H1 (cell line): ENCODE data around the gene TMPRSS15. TPM values are rescaled to one million over a fixed set of nuclear protein-coding genes. Genes with fewer than 3 reads are reported as not detected.

Source experiments
- SAP30 ChIP-seq: fragments of 300-600 bp; sonication (generic); IDR thresholded peaks from 2 replicates; pipeline ENCODE4 v1.7.1; 2012; ENCODE audit warnings: low read length, moderate library complexity, mild to moderate bottlenecking, inconsistent platforms; ENCODE audit not compliant: insufficient read depth, insufficient replicate concordance
- TEAD4 ChIP-seq: IDR thresholded peaks from 2 replicates; pipeline ENCODE4 v1.6.1; 2012; ENCODE audit warnings: low read depth, low read length, inconsistent platforms, mixed read lengths
- polyA plus RNA-seq, 7 experiments: library from polyadenylated mRNA; depleted of rRNA in 3 of 7; stranded (reverse) in 5 of 7; unstranded in 2 of 7; fragments of >200 nt in 5 of 7; fragments of 200-250 nt in 2 of 7; gene quantifications; 1 replicate in 5 of 7; 2 replicates in 1 of 7; 4 replicates in 1 of 7; pipeline versions ENCODE4 v1.2.1 to v1.2.3, GENCODE V29; 2011 to 2013; ENCODE audit warnings: missing spikeins in 2 of 7, mixed read lengths in 2 of 7
- total RNA-seq: library from RNA; stranded (reverse); fragmentation: NEBNext Ultra II Directional; extraction: Animal tissue kit (Norgen Biotek cat#: 25700); gene quantifications from 2 replicates; pipeline ENCODE4 v1.2.1, GENCODE V29; 2021
- TF ChIP-seq, protein P1 (sequence below): fragments of 300-600 bp; sonication (generic); IDR thresholded peaks from 2 replicates; pipeline ENCODE4 v1.7.1; 2012; ENCODE audit warnings: low read length, moderate library complexity, mild to moderate bottlenecking, inconsistent platforms; ENCODE audit not compliant: insufficient replicate concordance
- TF ChIP-seq, protein P2 (sequence below), 3 experiments: IDR thresholded peaks; 1 replicate in 2 of 3; 2 replicates in 1 of 3; pipeline versions ENCODE4 v1.5.1 to v1.6.1; 2011; ENCODE audit warnings: low read length in 3 of 3, mild to moderate bottlenecking in 3 of 3, inconsistent platforms in 2 of 3, low read depth in 1 of 3, moderate library complexity in 1 of 3; ENCODE audit not compliant: insufficient read depth in 1 of 3; ENCODE audit errors: control extremely low read depth in 1 of 3

Gene TMPRSS15
- total and polyA plus RNA-seq, 2 of the 8 experiments (the other 6 are each of a cell fraction or from before 2014, with no cell fraction given) = not detected

DNA sequence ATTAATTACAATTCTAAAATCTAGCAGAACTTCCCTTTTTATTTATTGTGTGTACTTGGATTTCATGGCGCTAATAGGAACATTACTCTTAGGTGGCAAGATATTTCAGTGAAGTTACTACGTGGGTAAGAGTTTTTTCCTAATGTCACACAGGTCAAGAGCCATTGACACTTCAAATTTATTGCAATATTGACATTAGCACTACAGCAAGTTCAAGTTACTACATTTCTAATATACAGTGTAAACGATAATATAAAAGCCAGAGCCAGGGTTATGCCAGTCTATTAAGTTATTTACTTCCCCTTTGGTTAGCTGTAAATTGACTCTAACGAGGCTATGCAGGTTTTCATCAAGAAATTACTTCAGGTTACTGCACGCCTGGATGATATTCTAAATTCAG, 129.2 kb downstream of the TMPRSS15 start (continued):
- TF ChIP-seq, protein P1, sequence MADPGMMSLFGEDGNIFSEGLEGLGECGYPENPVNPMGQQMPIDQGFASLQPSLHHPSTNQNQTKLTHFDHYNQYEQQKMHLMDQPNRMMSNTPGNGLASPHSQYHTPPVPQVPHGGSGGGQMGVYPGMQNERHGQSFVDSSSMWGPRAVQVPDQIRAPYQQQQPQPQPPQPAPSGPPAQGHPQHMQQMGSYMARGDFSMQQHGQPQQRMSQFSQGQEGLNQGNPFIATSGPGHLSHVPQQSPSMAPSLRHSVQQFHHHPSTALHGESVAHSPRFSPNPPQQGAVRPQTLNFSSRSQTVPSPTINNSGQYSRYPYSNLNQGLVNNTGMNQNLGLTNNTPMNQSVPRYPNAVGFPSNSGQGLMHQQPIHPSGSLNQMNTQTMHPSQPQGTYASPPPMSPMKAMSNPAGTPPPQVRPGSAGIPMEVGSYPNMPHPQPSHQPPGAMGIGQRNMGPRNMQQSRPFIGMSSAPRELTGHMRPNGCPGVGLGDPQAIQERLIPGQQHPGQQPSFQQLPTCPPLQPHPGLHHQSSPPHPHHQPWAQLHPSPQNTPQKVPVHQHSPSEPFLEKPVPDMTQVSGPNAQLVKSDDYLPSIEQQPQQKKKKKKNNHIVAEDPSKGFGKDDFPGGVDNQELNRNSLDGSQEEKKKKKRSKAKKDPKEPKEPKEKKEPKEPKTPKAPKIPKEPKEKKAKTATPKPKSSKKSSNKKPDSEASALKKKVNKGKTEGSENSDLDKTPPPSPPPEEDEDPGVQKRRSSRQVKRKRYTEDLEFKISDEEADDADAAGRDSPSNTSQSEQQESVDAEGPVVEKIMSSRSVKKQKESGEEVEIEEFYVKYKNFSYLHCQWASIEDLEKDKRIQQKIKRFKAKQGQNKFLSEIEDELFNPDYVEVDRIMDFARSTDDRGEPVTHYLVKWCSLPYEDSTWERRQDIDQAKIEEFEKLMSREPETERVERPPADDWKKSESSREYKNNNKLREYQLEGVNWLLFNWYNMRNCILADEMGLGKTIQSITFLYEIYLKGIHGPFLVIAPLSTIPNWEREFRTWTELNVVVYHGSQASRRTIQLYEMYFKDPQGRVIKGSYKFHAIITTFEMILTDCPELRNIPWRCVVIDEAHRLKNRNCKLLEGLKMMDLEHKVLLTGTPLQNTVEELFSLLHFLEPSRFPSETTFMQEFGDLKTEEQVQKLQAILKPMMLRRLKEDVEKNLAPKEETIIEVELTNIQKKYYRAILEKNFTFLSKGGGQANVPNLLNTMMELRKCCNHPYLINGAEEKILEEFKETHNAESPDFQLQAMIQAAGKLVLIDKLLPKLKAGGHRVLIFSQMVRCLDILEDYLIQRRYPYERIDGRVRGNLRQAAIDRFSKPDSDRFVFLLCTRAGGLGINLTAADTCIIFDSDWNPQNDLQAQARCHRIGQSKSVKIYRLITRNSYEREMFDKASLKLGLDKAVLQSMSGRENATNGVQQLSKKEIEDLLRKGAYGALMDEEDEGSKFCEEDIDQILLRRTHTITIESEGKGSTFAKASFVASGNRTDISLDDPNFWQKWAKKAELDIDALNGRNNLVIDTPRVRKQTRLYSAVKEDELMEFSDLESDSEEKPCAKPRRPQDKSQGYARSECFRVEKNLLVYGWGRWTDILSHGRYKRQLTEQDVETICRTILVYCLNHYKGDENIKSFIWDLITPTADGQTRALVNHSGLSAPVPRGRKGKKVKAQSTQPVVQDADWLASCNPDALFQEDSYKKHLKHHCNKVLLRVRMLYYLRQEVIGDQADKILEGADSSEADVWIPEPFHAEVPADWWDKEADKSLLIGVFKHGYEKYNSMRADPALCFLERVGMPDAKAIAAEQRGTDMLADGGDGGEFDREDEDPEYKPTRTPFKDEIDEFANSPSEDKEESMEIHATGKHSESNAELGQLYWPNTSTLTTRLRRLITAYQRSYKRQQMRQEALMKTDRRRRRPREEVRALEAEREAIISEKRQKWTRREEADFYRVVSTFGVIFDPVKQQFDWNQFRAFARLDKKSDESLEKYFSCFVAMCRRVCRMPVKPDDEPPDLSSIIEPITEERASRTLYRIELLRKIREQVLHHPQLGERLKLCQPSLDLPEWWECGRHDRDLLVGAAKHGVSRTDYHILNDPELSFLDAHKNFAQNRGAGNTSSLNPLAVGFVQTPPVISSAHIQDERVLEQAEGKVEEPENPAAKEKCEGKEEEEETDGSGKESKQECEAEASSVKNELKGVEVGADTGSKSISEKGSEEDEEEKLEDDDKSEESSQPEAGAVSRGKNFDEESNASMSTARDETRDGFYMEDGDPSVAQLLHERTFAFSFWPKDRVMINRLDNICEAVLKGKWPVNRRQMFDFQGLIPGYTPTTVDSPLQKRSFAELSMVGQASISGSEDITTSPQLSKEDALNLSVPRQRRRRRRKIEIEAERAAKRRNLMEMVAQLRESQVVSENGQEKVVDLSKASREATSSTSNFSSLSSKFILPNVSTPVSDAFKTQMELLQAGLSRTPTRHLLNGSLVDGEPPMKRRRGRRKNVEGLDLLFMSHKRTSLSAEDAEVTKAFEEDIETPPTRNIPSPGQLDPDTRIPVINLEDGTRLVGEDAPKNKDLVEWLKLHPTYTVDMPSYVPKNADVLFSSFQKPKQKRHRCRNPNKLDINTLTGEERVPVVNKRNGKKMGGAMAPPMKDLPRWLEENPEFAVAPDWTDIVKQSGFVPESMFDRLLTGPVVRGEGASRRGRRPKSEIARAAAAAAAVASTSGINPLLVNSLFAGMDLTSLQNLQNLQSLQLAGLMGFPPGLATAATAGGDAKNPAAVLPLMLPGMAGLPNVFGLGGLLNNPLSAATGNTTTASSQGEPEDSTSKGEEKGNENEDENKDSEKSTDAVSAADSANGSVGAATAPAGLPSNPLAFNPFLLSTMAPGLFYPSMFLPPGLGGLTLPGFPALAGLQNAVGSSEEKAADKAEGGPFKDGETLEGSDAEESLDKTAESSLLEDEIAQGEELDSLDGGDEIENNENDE = no peak
- TF ChIP-seq, protein P2, sequence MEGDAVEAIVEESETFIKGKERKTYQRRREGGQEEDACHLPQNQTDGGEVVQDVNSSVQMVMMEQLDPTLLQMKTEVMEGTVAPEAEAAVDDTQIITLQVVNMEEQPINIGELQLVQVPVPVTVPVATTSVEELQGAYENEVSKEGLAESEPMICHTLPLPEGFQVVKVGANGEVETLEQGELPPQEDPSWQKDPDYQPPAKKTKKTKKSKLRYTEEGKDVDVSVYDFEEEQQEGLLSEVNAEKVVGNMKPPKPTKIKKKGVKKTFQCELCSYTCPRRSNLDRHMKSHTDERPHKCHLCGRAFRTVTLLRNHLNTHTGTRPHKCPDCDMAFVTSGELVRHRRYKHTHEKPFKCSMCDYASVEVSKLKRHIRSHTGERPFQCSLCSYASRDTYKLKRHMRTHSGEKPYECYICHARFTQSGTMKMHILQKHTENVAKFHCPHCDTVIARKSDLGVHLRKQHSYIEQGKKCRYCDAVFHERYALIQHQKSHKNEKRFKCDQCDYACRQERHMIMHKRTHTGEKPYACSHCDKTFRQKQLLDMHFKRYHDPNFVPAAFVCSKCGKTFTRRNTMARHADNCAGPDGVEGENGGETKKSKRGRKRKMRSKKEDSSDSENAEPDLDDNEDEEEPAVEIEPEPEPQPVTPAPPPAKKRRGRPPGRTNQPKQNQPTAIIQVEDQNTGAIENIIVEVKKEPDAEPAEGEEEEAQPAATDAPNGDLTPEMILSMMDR (IDR thresholded peaks at IDR 0.05; ENCODE audit: control extremely low read depth in 1 of 3, insufficient read depth in 1 of 3, low read depth in 1 of 3, low read length in 3 of 3) = no peak
- TF ChIP-seq TEAD4 (no peak), SAP30 (no peak)
- TF ChIP-seq, all 59 proteins: peak for 0
